Stimulated activated naive CD4-positive, alpha-beta T cell (primary cell): ENCODE results near the gene MTA1.

Source experiments
- DNase-seq, 6 experiments: peaks; one replicate each; lab custom pipeline; 2025; lab: John Stamatoyannopoulos, UW

The MTA1 gene

GRCh38 chr14:105424861-105425260 lies 5.2 kb downstream of the MTA1 start:
- no peak for DNase-seq

GRCh38 chr14:105425823-105426247 lies 6.2 kb downstream of the MTA1 start:
- no peak for DNase-seq

- no peak for DNase-seq
Measured at GRCh38 chr14:105426416-105427130, 6.9 kb downstream of the MTA1 start.

- no peak for DNase-seq
Measured at GRCh38 chr14:105427412-105427811, 7.8 kb downstream of the MTA1 start.

GRCh38 chr14:105427936-105428485 lies 8.4 kb downstream of the MTA1 start:
- no peak for DNase-seq

- no peak for DNase-seq
Measured at GRCh38 chr14:105430042-105430441, 10.4 kb downstream of the MTA1 start.

- no peak for DNase-seq
Measured at GRCh38 chr14:105430565-105430964, 10.9 kb downstream of the MTA1 start.

- DNase-seq = no peak
Measured at GRCh38 chr14:105431256-105431655, 11.6 kb downstream of the MTA1 start.

- no peak for DNase-seq
Measured at GRCh38 chr14:105432657-105433056, 13.0 kb downstream of the MTA1 start.

- DNase-seq = no peak
Measured at GRCh38 chr14:105433161-105433605, 13.6 kb downstream of the MTA1 start.

GRCh38 chr14:105436402-105436801 lies 16.8 kb downstream of the MTA1 start:
- DNase-seq = no peak

GRCh38 chr14:105436891-105437722 lies 17.5 kb downstream of the MTA1 start:
- no peak for DNase-seq

- DNase-seq = no peak
Measured at GRCh38 chr14:105437723-105438500, 18.3 kb downstream of the MTA1 start.

GRCh38 chr14:105439179-105439578 lies 19.6 kb downstream of the MTA1 start:
- no peak for DNase-seq

GRCh38 chr14:105439710-105440553 lies 20.3 kb downstream of the MTA1 start:
- DNase-seq = no peak

GRCh38 chr14:105440554-105440900 lies 20.9 kb downstream of the MTA1 start:
- DNase-seq = no peak

- no peak for DNase-seq
Measured at GRCh38 chr14:105440992-105441391, 21.4 kb downstream of the MTA1 start.

GRCh38 chr14:105442125-105442524 lies 22.5 kb downstream of the MTA1 start:
- no peak for DNase-seq

- no peak for DNase-seq
Measured at GRCh38 chr14:105442834-105443233, 23.2 kb downstream of the MTA1 start.

- no peak for DNase-seq
Measured at GRCh38 chr14:105444859-105445258, 25.2 kb downstream of the MTA1 start.

GRCh38 chr14:105445290-105445689 lies 25.7 kb downstream of the MTA1 start:
- DNase-seq = no peak
